IgD-negative memory B cell (primary cell): ENCODE results near the gene HTR2A. TPM values are rescaled to one million over a fixed set of nuclear protein-coding genes. Genes with fewer than 3 reads are reported as not detected.

Experiments
- polyA plus RNA-seq: library from polyadenylated mRNA; unstranded; fragments of 300-500 nt; fragmentation: Illumina TruSeq; gene quantifications from one replicate; pipeline ENCODE4 v1.2.3, GENCODE V29; 2021

The HTR2A gene
- polyA plus RNA-seq, 1 donor from 2014 or later = not detected

Other genes with a start within 250 kb of the HTR2A start
- gene ESD, start 99.9 kb downstream of the HTR2A start, polyA plus RNA-seq = 116 TPM